ENCODE measurements around the gene TNXB.
"Not testable (repeated sequence)": the region's sequence is repeated elsewhere in the genome, so short reads cannot be mapped to it uniquely, and the experiment has no call there.

TNXB gene

GRCh38 chr6:32037598-32038524, 71.3 kb downstream of the TNXB start, which contains the start of gene CYP21A2:
Gene CYP21A2, plus strand, starts transcription at chr6:32038415. Its CDS starts 8 bp downstream, at chr6:32038423.
- DNase-seq = not testable (repeated sequence)

GRCh38 chr6:32037136-32037535, 72.0 kb downstream of the TNXB start:
- DNase-seq = not testable (repeated sequence)

- not testable (repeated sequence) for DNase-seq
Measured at GRCh38 chr6:32035283-32036013, 73.7 kb downstream of the TNXB start.

DNA sequence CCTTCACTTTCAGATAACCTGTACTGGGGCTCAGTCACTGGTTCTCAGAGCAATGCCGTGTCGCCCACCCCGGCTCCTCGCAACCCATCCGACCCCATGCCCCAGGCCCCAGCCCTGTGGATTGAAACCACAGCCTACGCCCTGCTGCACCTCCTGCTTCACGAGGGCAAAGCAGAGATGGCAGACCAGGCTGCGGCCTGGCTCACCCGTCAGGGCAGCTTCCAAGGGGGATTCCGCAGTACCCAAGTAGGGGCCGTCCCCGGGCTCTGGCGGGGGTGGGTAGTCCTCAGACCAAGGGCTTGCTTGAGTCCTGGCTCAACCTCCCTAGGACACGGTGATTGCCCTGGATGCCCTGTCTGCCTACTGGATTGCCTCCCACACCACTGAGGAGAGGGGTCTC, 79.6 kb downstream of the TNXB start:
- not testable (repeated sequence) for DNase-seq

DNA sequence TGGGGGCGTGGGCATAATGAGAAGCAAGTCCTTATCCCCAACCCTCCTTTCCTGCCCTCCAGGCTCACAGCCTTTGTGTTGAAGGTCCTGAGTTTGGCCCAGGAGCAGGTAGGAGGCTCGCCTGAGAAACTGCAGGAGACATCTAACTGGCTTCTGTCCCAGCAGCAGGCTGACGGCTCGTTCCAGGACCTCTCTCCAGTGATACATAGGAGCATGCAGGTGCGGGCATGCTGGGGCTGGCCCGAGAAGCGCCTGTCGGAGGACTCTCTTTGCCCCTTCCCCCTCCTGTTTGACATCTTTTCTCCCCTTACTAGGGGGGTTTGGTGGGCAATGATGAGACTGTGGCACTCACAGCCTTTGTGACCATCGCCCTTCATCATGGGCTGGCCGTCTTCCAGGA, 80.5 kb downstream of the TNXB start:
- DNase-seq = not testable (repeated sequence)

DNA sequence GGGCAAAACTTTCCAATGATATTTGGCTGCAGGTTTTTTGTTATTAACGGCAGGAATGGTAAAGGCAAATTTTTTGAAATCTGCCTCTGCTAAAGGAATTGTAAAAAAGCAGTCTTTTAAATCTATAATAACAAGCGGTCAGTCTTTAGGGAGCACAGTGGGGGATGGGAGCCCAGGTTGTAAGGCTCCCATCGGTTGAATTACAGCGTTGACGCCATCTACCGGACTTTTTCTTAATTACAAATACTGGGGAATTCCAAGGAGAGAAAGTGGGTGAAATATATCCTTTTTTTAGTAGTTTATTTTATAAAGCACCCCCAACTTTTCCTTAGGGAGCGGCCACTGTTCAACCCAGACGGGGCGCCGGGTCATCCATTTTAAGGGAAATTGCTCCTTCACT, 87.0 kb downstream of the TNXB start:
- DNase-seq = not testable (repeated sequence)

DNA sequence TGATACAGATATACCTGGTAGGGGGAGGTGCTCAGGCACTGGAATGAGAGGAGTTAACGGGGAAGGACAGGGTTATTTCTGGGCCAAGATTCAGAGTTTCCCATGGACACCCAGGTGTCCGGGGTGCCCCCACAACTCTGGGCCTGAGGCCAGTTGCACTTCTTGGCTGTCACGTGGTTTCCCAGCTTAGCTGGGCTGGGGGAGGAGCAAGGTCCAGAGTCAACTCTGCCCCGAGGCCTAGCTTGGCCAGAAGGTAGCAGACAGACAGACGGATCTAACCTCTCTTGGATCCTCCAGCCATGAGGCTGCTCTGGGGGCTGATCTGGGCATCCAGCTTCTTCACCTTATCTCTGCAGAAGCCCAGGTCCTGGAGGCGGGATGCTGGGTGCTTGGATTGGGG, 94.6 kb downstream of the TNXB start, which contains the start of gene C4B:
TSS of gene C4B (plus strand) at position 249 of the 400 bp plus-strand sequence. CDS start at position 300, 51 bp downstream.
- not testable (repeated sequence) for DNase-seq

GRCh38 chr6:32013738-32014137, 95.4 kb downstream of the TNXB start:
- not testable (repeated sequence) for DNase-seq

GRCh38 chr6:32012941-32013617, 96.1 kb downstream of the TNXB start:
- DNase-seq = not testable (repeated sequence)

DNA sequence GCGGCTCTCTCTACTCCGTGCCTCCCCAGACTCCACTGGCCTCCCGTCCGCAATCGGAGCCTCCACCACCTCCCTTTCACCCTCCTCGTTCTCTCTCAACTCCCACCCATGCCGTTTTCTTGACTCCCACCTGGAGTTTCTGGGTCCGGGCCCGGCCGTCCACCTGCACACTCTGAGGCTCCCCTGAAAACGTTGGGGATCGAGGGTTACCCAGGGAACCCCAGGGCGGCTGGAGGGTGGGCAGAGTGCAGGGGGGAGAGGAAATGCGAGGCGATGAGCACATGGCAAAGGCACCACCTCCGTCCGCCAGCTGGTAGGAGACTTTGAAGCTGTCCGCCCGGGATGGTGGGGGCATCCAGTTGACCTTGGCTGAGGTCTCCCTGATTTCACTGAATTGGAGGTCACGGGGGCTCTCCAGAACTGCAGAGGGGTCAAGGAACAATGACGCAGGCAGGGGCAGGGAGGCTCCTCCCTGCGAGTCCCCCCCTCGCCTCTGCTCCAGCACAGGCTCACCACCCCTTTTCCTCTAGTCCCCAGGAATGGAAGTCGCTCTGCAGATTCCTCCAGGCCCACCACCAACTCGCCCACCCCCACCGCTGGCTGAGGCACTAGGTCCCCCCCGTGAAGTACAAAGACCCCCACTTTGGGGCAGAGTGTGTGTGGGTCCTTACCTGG, 98.1 kb downstream of the TNXB start:
- DNase-seq = not testable (repeated sequence)

- DNase-seq = not testable (repeated sequence)
Measured at GRCh38 chr6:32009537-32009936, 99.6 kb downstream of the TNXB start.

- DNase-seq = not testable (repeated sequence)
Measured at GRCh38 chr6:32008616-32009015, 100.5 kb downstream of the TNXB start.

DNA sequence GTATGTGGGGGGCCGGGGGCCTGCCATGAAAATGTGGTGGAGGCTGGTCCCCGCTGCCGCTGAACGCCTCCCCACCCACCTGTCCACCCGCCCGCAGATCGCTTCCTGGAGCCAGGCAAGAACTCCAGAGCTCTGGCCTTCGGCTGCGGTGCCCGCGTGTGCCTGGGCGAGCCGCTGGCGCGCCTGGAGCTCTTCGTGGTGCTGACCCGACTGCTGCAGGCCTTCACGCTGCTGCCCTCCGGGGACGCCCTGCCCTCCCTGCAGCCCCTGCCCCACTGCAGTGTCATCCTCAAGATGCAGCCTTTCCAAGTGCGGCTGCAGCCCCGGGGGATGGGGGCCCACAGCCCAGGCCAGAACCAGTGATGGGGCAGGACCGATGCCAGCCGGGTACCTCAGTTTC, 101.1 kb downstream of the TNXB start:
- DNase-seq = not testable (repeated sequence)

DNA sequence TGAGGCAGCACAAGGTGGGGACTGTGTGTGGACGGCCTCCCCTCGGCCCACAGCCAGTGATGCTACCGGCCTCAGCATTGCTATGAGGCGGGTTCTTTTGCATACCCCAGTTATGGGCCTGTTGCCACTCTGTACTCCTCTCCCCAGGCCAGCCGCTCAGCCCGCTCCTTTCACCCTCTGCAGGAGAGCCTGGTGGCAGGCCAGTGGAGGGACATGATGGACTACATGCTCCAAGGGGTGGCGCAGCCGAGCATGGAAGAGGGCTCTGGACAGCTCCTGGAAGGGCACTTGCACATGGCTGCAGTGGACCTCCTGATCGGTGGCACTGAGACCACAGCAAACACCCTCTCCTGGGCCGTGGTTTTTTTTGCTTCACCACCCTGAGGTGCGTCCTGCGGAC, 102.1 kb downstream of the TNXB start:
- DNase-seq = not testable (repeated sequence)

DNA sequence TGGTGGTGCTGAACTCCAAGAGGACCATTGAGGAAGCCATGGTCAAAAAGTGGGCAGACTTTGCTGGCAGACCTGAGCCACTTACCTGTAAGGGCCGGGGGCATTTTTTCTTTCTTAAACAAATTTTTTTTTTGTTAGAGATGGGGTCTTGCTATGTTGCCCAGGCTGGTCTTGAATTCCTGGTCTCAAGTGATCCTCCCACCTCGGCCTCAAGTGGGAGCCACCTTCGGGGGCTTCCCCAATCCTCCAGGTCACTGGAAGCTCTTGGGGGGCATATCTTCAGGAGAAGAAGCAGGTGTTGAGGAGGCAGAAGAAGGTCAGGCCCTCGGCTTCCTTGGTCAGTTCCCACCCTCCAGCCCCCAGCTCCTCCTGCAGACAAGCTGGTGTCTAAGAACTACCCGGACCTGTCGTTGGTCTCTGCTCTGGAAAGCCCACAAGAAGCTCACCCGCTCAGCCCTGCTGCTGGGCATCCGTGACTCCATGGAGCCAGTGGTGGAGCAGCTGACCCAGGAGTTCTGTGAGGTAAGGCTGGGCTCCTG, 103.1 kb downstream of the TNXB start:
- not testable (repeated sequence) for DNase-seq

DNA sequence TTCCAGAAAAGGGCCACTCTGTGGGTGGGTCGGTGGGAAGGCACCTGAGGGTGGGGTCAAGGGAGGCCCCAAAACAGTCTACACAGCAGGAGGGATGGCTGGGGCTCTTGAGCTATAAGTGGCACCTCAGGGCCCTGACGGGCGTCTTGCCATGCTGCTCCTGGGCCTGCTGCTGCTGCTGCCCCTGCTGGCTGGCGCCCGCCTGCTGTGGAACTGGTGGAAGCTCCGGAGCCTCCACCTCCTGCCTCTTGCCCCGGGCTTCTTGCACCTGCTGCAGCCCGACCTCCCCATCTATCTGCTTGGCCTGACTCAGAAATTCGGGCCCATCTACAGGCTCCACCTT, 103.6 kb downstream of the TNXB start:
- DNase-seq = peak; percentile 2

DNA sequence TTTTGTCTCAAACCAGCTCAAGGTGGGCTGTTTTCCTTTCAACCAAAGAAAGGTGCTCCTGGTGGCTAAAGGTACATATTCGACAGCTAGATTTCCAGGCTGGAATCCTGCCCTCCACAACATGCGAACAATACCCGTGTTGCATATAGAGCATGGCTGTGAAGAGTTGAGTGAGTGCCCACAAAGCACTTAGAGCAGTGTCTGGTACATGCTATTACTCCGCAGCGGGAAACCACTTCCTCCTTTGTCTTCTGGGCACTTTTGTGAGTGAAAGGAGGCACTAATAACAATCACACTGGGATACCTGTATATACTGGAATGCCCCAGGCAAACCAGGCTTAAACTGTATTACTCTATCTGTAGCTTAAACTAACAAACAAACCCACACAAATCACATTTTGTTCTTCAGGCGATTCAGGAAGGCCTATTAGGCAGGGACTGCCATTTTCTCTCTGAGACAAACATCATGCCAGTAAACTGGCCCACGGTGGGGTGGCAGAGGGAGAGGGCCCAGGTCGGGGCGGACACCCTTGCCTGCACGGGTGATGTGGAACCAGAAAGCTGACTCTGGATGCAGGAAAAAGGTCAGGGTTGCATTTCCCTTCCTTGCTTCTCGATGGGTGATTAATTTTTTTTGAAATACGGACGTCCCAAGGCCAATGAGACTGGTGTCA, 104.1 kb downstream of the TNXB start:
- not testable (repeated sequence) for DNase-seq

DNA sequence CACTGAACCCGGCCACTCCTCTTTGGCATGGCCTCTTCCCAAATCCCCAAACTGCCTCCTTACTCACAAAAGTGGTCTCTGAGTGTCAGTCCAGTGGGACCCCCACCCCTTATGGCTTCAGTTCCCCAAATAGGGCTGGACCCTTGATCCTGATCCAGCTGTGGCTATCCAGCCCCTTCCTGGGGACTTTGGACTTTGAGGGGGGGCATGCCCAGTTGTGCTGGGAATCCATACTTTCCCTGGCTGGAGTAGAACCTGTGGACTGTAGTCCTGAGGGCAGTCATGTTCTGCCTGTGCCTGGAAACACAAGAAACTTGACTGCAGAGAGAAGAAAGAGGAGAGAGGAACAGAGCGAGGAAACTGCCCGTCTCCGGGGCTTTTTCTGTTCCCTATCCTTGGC, 104.7 kb downstream of the TNXB start:
- not testable (repeated sequence) for DNase-seq

GRCh38 chr6:32003301-32003700, 105.8 kb downstream of the TNXB start:
- DNase-seq = not testable (repeated sequence)

GRCh38 chr6:32002546-32003268, 106.4 kb downstream of the TNXB start:
- DNase-seq = not testable (repeated sequence)

DNA sequence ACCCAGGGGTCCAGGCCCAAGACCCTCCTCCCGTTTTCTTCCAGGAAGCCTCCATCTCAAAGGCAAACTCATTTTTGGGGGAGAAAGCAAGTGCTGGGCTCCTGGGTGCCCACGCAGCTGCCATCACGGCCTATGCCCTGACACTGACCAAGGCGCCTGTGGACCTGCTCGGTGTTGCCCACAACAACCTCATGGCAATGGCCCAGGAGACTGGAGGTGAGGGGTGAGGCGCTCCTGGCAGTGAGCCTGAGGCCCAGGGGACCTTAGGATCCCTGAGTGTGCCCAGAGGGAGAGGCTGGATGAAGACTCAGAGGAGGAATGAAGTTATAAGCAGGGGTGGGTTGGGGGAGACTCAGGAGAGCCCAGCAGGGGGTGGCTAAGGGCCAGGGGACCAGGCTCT, 112.8 kb downstream of the TNXB start:
- DNase-seq = not testable (repeated sequence)
